ENCODE results near the gene CACNA2D3.

The CACNA2D3 gene

GRCh38 chr3:54528668-54529067 lies 406.3 kb downstream of the CACNA2D3 start:
- H3K36me3 ChIP-seq (ENCODE audit: control insufficient read depth, low read depth, low read length), result no peaks in the 10 kb centered on the region

GRCh38 chr3:54530091-54530490 lies 407.7 kb downstream of the CACNA2D3 start:
- Histone ChIP-seq H3K36me3 (ENCODE audit: control insufficient read depth, low read depth, low read length) (no peaks in the 10 kb centered on the region), H3K4me3 (ENCODE audit: low read length) (no peak overlapping the region), H3K27ac (ENCODE audit: low read length) (no peak overlapping the region), H3K4me1 (ENCODE audit: control insufficient read depth, low read depth, low read length) (peaks cover 3% of the 10 kb centered on the region), H3K9me3 (ENCODE audit: control insufficient read depth, low read depth, low read length) (no peaks in the 10 kb centered on the region), H3K9ac (ENCODE audit: low read length) (no peak overlapping the region), H3K27me3 (ENCODE audit: control insufficient read depth, insufficient read depth, low read length) (no peaks in the 10 kb centered on the region)

More at GRCh38 chr3:54528668-54529067, 406.3 kb downstream of the CACNA2D3 start:
- Histone ChIP-seq H3K27ac (ENCODE audit: low read length) (no peak overlapping the region), H3K9me3 (ENCODE audit: control insufficient read depth, low read depth, low read length) (no peaks in the 10 kb centered on the region), H3K4me3 (ENCODE audit: low read length) (no peak overlapping the region), H3K4me1 (ENCODE audit: control insufficient read depth, low read depth, low read length) (peaks cover 3% of the 10 kb centered on the region), H3K9ac (ENCODE audit: low read length) (no peak overlapping the region), H3K27me3 (ENCODE audit: control insufficient read depth, insufficient read depth, low read length) (no peaks in the 10 kb centered on the region)

- Histone ChIP-seq H3K9ac (ENCODE audit: low read length) (no peak overlapping the region), H3K27me3 (ENCODE audit: control insufficient read depth, insufficient read depth, low read length) (no peaks in the 10 kb centered on the region), H3K4me3 (ENCODE audit: low read length) (no peak overlapping the region), H3K4me1 (ENCODE audit: control insufficient read depth, low read depth, low read length) (peaks cover 3% of the 10 kb centered on the region), H3K9me3 (ENCODE audit: control insufficient read depth, low read depth, low read length) (no peaks in the 10 kb centered on the region), H3K36me3 (ENCODE audit: control insufficient read depth, low read depth, low read length) (no peaks in the 10 kb centered on the region), H3K27ac (ENCODE audit: low read length) (no peak overlapping the region)
These were observed 408.6 kb downstream of the CACNA2D3 start for GRCh38 chr3:54530944-54531343.

GRCh38 chr3:54531741-54532140 lies 409.4 kb downstream of the CACNA2D3 start:
- no peak overlapping the region for H3K9ac ChIP-seq (ENCODE audit: low read length)
- H3K4me3 ChIP-seq (ENCODE audit: low read length), result no peak overlapping the region
- H3K27ac ChIP-seq (ENCODE audit: low read length), result no peak overlapping the region
- H3K9me3 ChIP-seq (ENCODE audit: control insufficient read depth, low read depth, low read length), result no peaks in the 10 kb centered on the region
- H3K36me3 ChIP-seq (ENCODE audit: control insufficient read depth, low read depth, low read length), result no peaks in the 10 kb centered on the region
- peaks cover 3% of the 10 kb centered on the region for H3K4me1 ChIP-seq (ENCODE audit: control insufficient read depth, low read depth, low read length)
- no peaks in the 10 kb centered on the region for H3K27me3 ChIP-seq (ENCODE audit: control insufficient read depth, insufficient read depth, low read length)

- Histone ChIP-seq H3K4me1 (ENCODE audit: control insufficient read depth, low read depth, low read length) (no peaks in the 10 kb centered on the region), H3K9ac (ENCODE audit: low read length) (no peak overlapping the region), H3K4me3 (ENCODE audit: low read length) (no peak overlapping the region), H3K27me3 (ENCODE audit: control insufficient read depth, insufficient read depth, low read length) (no peaks in the 10 kb centered on the region), H3K9me3 (ENCODE audit: control insufficient read depth, low read depth, low read length) (no peaks in the 10 kb centered on the region), H3K36me3 (ENCODE audit: control insufficient read depth, low read depth, low read length) (no peaks in the 10 kb centered on the region), H3K27ac (ENCODE audit: low read length) (no peak overlapping the region)
These were observed 411.5 kb downstream of the CACNA2D3 start for GRCh38 chr3:54533856-54534255.

GRCh38 chr3:54535619-54536018 lies 413.3 kb downstream of the CACNA2D3 start:
- H3K27me3 ChIP-seq (ENCODE audit: control insufficient read depth, insufficient read depth, low read length), result no peaks in the 10 kb centered on the region
- H3K27ac ChIP-seq (ENCODE audit: low read length), result no peak overlapping the region
- no peak overlapping the region for H3K9ac ChIP-seq (ENCODE audit: low read length)
- H3K4me3 ChIP-seq (ENCODE audit: low read length), result no peak overlapping the region
- no peaks in the 10 kb centered on the region for H3K4me1 ChIP-seq (ENCODE audit: control insufficient read depth, low read depth, low read length)
- H3K9me3 ChIP-seq (ENCODE audit: control insufficient read depth, low read depth, low read length), result no peaks in the 10 kb centered on the region
- H3K36me3 ChIP-seq (ENCODE audit: control insufficient read depth, low read depth, low read length), result no peaks in the 10 kb centered on the region

- Histone ChIP-seq H3K27me3 (ENCODE audit: control insufficient read depth, insufficient read depth, low read length) (no peaks in the 10 kb centered on the region), H3K36me3 (ENCODE audit: control insufficient read depth, low read depth, low read length) (no peaks in the 10 kb centered on the region), H3K4me1 (ENCODE audit: control insufficient read depth, low read depth, low read length) (no peaks in the 10 kb centered on the region)
These were observed 414.1 kb downstream of the CACNA2D3 start for GRCh38 chr3:54536450-54536849.

GRCh38 chr3:54537506-54537905 lies 415.2 kb downstream of the CACNA2D3 start:
- no peaks in the 10 kb centered on the region for H3K9me3 ChIP-seq (ENCODE audit: control insufficient read depth, low read depth, low read length)
- H3K9ac ChIP-seq (ENCODE audit: low read length), result no peak overlapping the region
- no peak overlapping the region for H3K27ac ChIP-seq (ENCODE audit: low read length)
- H3K27me3 ChIP-seq (ENCODE audit: control insufficient read depth, insufficient read depth, low read length), result no peaks in the 10 kb centered on the region
- no peak overlapping the region for H3K4me3 ChIP-seq (ENCODE audit: low read length)
- no peaks in the 10 kb centered on the region for H3K36me3 ChIP-seq (ENCODE audit: control insufficient read depth, low read depth, low read length)
- H3K4me1 ChIP-seq (ENCODE audit: control insufficient read depth, low read depth, low read length), result no peaks in the 10 kb centered on the region

More at GRCh38 chr3:54536450-54536849, 414.1 kb downstream of the CACNA2D3 start:
- no peaks in the 10 kb centered on the region for H3K9me3 ChIP-seq (ENCODE audit: control insufficient read depth, low read depth, low read length)
- H3K4me3 ChIP-seq (ENCODE audit: low read length), result no peak overlapping the region
- H3K9ac ChIP-seq (ENCODE audit: low read length), result no peak overlapping the region
- H3K27ac ChIP-seq (ENCODE audit: low read length), result no peak overlapping the region

GRCh38 chr3:54538346-54538745 lies 416.0 kb downstream of the CACNA2D3 start:
- H3K4me3 ChIP-seq (ENCODE audit: low read length), result no peak overlapping the region
- H3K4me1 ChIP-seq (ENCODE audit: control insufficient read depth, low read depth, low read length), result no peaks in the 10 kb centered on the region
- H3K27me3 ChIP-seq (ENCODE audit: control insufficient read depth, insufficient read depth, low read length), result no peaks in the 10 kb centered on the region
- no peak overlapping the region for H3K9ac ChIP-seq (ENCODE audit: low read length)
- H3K9me3 ChIP-seq (ENCODE audit: control insufficient read depth, low read depth, low read length), result no peaks in the 10 kb centered on the region
- no peaks in the 10 kb centered on the region for H3K36me3 ChIP-seq (ENCODE audit: control insufficient read depth, low read depth, low read length)
- no peak overlapping the region for H3K27ac ChIP-seq (ENCODE audit: low read length)

GRCh38 chr3:54541369-54541768 lies 419.0 kb downstream of the CACNA2D3 start:
- Histone ChIP-seq H3K9ac (ENCODE audit: low read length) (no peak overlapping the region), H3K9me3 (ENCODE audit: control insufficient read depth, low read depth, low read length) (no peaks in the 10 kb centered on the region), H3K27ac (ENCODE audit: low read length) (no peak overlapping the region), H3K36me3 (ENCODE audit: control insufficient read depth, low read depth, low read length) (no peaks in the 10 kb centered on the region), H3K4me1 (ENCODE audit: control insufficient read depth, low read depth, low read length) (no peaks in the 10 kb centered on the region), H3K27me3 (ENCODE audit: control insufficient read depth, insufficient read depth, low read length) (no peaks in the 10 kb centered on the region), H3K4me3 (ENCODE audit: low read length) (no peak overlapping the region)

GRCh38 chr3:54543446-54543845 lies 421.1 kb downstream of the CACNA2D3 start:
- Histone ChIP-seq H3K27me3 (ENCODE audit: control insufficient read depth, insufficient read depth, low read length) (no peaks in the 10 kb centered on the region), H3K9me3 (ENCODE audit: control insufficient read depth, low read depth, low read length) (no peaks in the 10 kb centered on the region), H3K27ac (ENCODE audit: low read length) (no peak overlapping the region), H3K36me3 (ENCODE audit: control insufficient read depth, low read depth, low read length) (no peaks in the 10 kb centered on the region), H3K9ac (ENCODE audit: low read length) (no peak overlapping the region), H3K4me3 (ENCODE audit: low read length) (no peak overlapping the region), H3K4me1 (ENCODE audit: control insufficient read depth, low read depth, low read length) (no peaks in the 10 kb centered on the region)

GRCh38 chr3:54547051-54547450 lies 424.7 kb downstream of the CACNA2D3 start:
- Histone ChIP-seq H3K27ac (ENCODE audit: low read length) (no peak overlapping the region), H3K9me3 (ENCODE audit: control insufficient read depth, low read depth, low read length) (no peaks in the 10 kb centered on the region), H3K4me3 (ENCODE audit: low read length) (no peak overlapping the region), H3K27me3 (ENCODE audit: control insufficient read depth, insufficient read depth, low read length) (no peaks in the 10 kb centered on the region), H3K4me1 (ENCODE audit: control insufficient read depth, low read depth, low read length) (peaks cover 7% of the 10 kb centered on the region), H3K9ac (ENCODE audit: low read length) (no peak overlapping the region), H3K36me3 (ENCODE audit: control insufficient read depth, low read depth, low read length) (no peaks in the 10 kb centered on the region)
